Measurements from ENCODE around the gene SLC25A30. TPM values are rescaled to one million over a fixed set of nuclear protein-coding genes. Genes with fewer than 3 reads are reported as not detected.

SLC25A30 gene
- total RNA-seq, 4 donors from 2014 or later = 2.4 to 15.6 (median 6.5) TPM

- no peaks in the 10 kb centered on the region for H3K9me3 ChIP-seq
- no peaks in the 10 kb centered on the region for H3K27me3 ChIP-seq
- no peak overlapping the region for H3K4me3 ChIP-seq
- peaks cover 3 to 24% (median 13%) of the 10 kb centered on the region in 4 donors for H3K4me1 ChIP-seq
- no peaks in the 10 kb centered on the region for H3K36me3 ChIP-seq
- intact Hi-C loops (cut with DNase I; ENCODE audit: low total_unique reads) (no loop called here), in situ Hi-C loops (cut with MboI; ENCODE audit: low pct_ligation_motif_present in 1 of 4, low pct_unique_long_range_greater_than_20kb in 1 of 4, low sequenced_read_pairs in 3 of 4) (loop anchor here in 2 of 4 donors (25.0 kb wide), 1 partner anchor 118 kb away; no protein-coding TSS in a partner anchor)
- TF ChIP-seq POLR2A (IDR thresholded peaks at IDR 0.05) = no peak
- no peak for TF ChIP-seq EP300 (IDR thresholded peaks at IDR 0.05; ENCODE audit: low read depth)
- no peak for TF ChIP-seq CTCF (IDR thresholded peaks at IDR 0.05)
- no peak for TF ChIP-seq POLR2AphosphoS5 (IDR thresholded peaks at IDR 0.05)
- no peak for DNase-seq
- WGBS, 2 donors (ENCODE audit: low coverage in 1 of 2) = 93% methylated on average over 4 of the region's 4 CpGs
- H3K27ac ChIP-seq = no peak overlapping the region
Observed at GRCh38 chr13:45369116-45369515, 49.1 kb downstream of the SLC25A30 start.

GRCh38 chr13:45368571-45368970 lies 49.6 kb downstream of the SLC25A30 start:
- peaks cover 3 to 24% (median 13%) of the 10 kb centered on the region in 4 donors for H3K4me1 ChIP-seq
- 13 to 26% methylated on average over 3 of the region's 3 CpGs for WGBS, 2 donors (ENCODE audit: low coverage in 1 of 2)
- H3K36me3 ChIP-seq = no peaks in the 10 kb centered on the region
- no peak for DNase-seq
- in situ Hi-C loops (cut with MboI; ENCODE audit: low pct_ligation_motif_present in 1 of 4, low pct_unique_long_range_greater_than_20kb in 1 of 4, low sequenced_read_pairs in 3 of 4) (loop anchor here in 2 of 4 donors (25.0 kb wide), 1 partner anchor 119 kb away; no protein-coding TSS in a partner anchor), intact Hi-C loops (cut with DNase I; ENCODE audit: low total_unique reads) (no loop called here)
- no peaks in the 10 kb centered on the region for H3K27me3 ChIP-seq
- no peak overlapping the region for H3K4me3 ChIP-seq
- TF ChIP-seq CTCF (IDR thresholded peaks at IDR 0.05) = no peak
- TF ChIP-seq POLR2A (IDR thresholded peaks at IDR 0.05) = no peak
- no peak for TF ChIP-seq POLR2AphosphoS5 (IDR thresholded peaks at IDR 0.05)
- no peak for TF ChIP-seq EP300 (IDR thresholded peaks at IDR 0.05; ENCODE audit: low read depth)
- no peaks in the 10 kb centered on the region for H3K9me3 ChIP-seq
- peak overlapping the region in 2 of 4 donors; percentile 3 to 10 for H3K27ac ChIP-seq

- H3K27me3 ChIP-seq = no peaks in the 10 kb centered on the region
- DNase-seq = no peak
- TF ChIP-seq CTCF (IDR thresholded peaks at IDR 0.05) (no peak), EP300 (IDR thresholded peaks at IDR 0.05; ENCODE audit: low read depth) (no peak), POLR2A (IDR thresholded peaks at IDR 0.05) (no peak), POLR2AphosphoS5 (IDR thresholded peaks at IDR 0.05) (no peak)
- intact Hi-C loops (cut with DNase I; ENCODE audit: low total_unique reads) = no loop called here
- H3K27ac ChIP-seq = peak overlapping the region in 3 of 4 donors; percentile 10 to 43 (median 40)
- in situ Hi-C loops (cut with MboI; ENCODE audit: low pct_ligation_motif_present in 1 of 4, low pct_unique_long_range_greater_than_20kb in 1 of 4, low sequenced_read_pairs in 3 of 4) = loop anchor here in 2 of 4 donors (25.0 kb wide), 1 partner anchor 119 kb away; no protein-coding TSS in a partner anchor
- no peaks in the 10 kb centered on the region for H3K36me3 ChIP-seq
- H3K4me1 ChIP-seq = peaks cover 3 to 23% (median 13%) of the 10 kb centered on the region in 4 donors
- 78% methylated on average over 4 of the region's 4 CpGs; no CpG with 5 or more reads in 1 of the 2 donors for WGBS, 2 donors (ENCODE audit: low coverage in 1 of 2)
- no peaks in the 10 kb centered on the region for H3K9me3 ChIP-seq
- no peak overlapping the region for H3K4me3 ChIP-seq
Observed at GRCh38 chr13:45368005-45368404, 50.2 kb downstream of the SLC25A30 start.

- intact Hi-C loops (cut with DNase I; ENCODE audit: low total_unique reads) = no loop called here
- no peaks in the 10 kb centered on the region for H3K36me3 ChIP-seq
- 31 to 43% methylated on average over 2 of the region's 2 CpGs for WGBS, 2 donors (ENCODE audit: low coverage in 1 of 2)
- TF ChIP-seq POLR2A (IDR thresholded peaks at IDR 0.05) (no peak), EP300 (IDR thresholded peaks at IDR 0.05; ENCODE audit: low read depth) (no peak), POLR2AphosphoS5 (IDR thresholded peaks at IDR 0.05) (peak in 1 of 3 donors; percentile 17)
- H3K4me3 ChIP-seq = no peak overlapping the region
- peaks cover 3 to 19% (median 10%) of the 10 kb centered on the region in 4 donors for H3K4me1 ChIP-seq
- peak overlapping the region in 3 of 4 donors; percentile 10 to 43 (median 40) for H3K27ac ChIP-seq
- no peaks in the 10 kb centered on the region for H3K27me3 ChIP-seq
- in situ Hi-C loops (cut with MboI; ENCODE audit: low pct_ligation_motif_present in 1 of 4, low pct_unique_long_range_greater_than_20kb in 1 of 4, low sequenced_read_pairs in 3 of 4) = loop anchor here in 2 of 4 donors (25.0 kb wide), 1 partner anchor 120 kb away; no protein-coding TSS in a partner anchor
- DNase-seq = peak; percentile 81
- H3K9me3 ChIP-seq = no peaks in the 10 kb centered on the region
Observed at GRCh38 chr13:45367358-45367757, 50.8 kb downstream of the SLC25A30 start.
